ENCODE data around the gene OR2S2.
A peak's percentile ranks its signal among the peaks of the same experiment; 100 is the strongest.
"Not testable (repeated sequence)": the region's sequence is repeated elsewhere in the genome, so short reads cannot be mapped to it uniquely, and the experiment has no call there.

Gene OR2S2

GRCh38 chr9:35945341-35946018 lies 12.5 kb downstream of the OR2S2 start:
- no peaks in the 10 kb centered on the region for H3K9me3 Mint-ChIP-seq
- H3K27ac Mint-ChIP-seq = no peak overlapping the region
- peaks cover 52% of the 10 kb centered on the region for H3K27me3 Mint-ChIP-seq
- no peak for ATAC-seq
- peaks cover 6% of the 10 kb centered on the region for H3K4me1 Mint-ChIP-seq
- no peaks in the 10 kb centered on the region for H3K36me3 Mint-ChIP-seq
- H3K4me3 Mint-ChIP-seq = no peak overlapping the region

- ATAC-seq = no peak
- peaks cover 6% of the 10 kb centered on the region for H3K4me1 Mint-ChIP-seq
- H3K27ac Mint-ChIP-seq = no peak overlapping the region
- H3K36me3 Mint-ChIP-seq = no peaks in the 10 kb centered on the region
- peaks cover 48% of the 10 kb centered on the region for H3K27me3 Mint-ChIP-seq
- H3K9me3 Mint-ChIP-seq = no peaks in the 10 kb centered on the region
- H3K4me3 Mint-ChIP-seq = no peak overlapping the region
Observed at GRCh38 chr9:35944841-35945240, 13.1 kb downstream of the OR2S2 start.

- Mint-ChIP-seq H3K27ac (no peak overlapping the region), H3K4me1 (peaks cover 6% of the 10 kb centered on the region)
Observed at GRCh38 chr9:35944173-35944572, 13.8 kb downstream of the OR2S2 start.

GRCh38 chr9:35942286-35942685 lies 15.7 kb downstream of the OR2S2 start:
- no peaks in the 10 kb centered on the region for H3K36me3 Mint-ChIP-seq
- H3K9me3 Mint-ChIP-seq = no peaks in the 10 kb centered on the region
- H3K4me1 Mint-ChIP-seq = peaks cover 9% of the 10 kb centered on the region
- no peak for ATAC-seq
- H3K4me3 Mint-ChIP-seq = no peak overlapping the region
- no peak overlapping the region for H3K27ac Mint-ChIP-seq
- H3K27me3 Mint-ChIP-seq = peaks cover 33% of the 10 kb centered on the region

More at GRCh38 chr9:35944173-35944572, 13.8 kb downstream of the OR2S2 start:
- Mint-ChIP-seq H3K9me3 (no peaks in the 10 kb centered on the region), H3K27me3 (peaks cover 41% of the 10 kb centered on the region), H3K4me3 (no peak overlapping the region), H3K36me3 (no peaks in the 10 kb centered on the region)
- ATAC-seq = no peak

GRCh38 chr9:35940458-35941407 lies 17.2 kb downstream of the OR2S2 start:
- no peaks in the 10 kb centered on the region for H3K36me3 Mint-ChIP-seq
- no peak for ATAC-seq
- H3K4me1 Mint-ChIP-seq = peaks cover 12% of the 10 kb centered on the region
- H3K27me3 Mint-ChIP-seq = peaks cover 30% of the 10 kb centered on the region
- peaks cover 3% of the 10 kb centered on the region for H3K9me3 Mint-ChIP-seq
- H3K27ac Mint-ChIP-seq = no peak overlapping the region
- H3K4me3 Mint-ChIP-seq = no peak overlapping the region

- no peaks in the 10 kb centered on the region for H3K36me3 Mint-ChIP-seq
- no peak overlapping the region for H3K27ac Mint-ChIP-seq
- no peak overlapping the region for H3K4me3 Mint-ChIP-seq
- H3K4me1 Mint-ChIP-seq = peaks cover 8% of the 10 kb centered on the region
- H3K9me3 Mint-ChIP-seq = peaks cover 3% of the 10 kb centered on the region
- H3K27me3 Mint-ChIP-seq = peaks cover 21% of the 10 kb centered on the region
- no peak for ATAC-seq
Observed at GRCh38 chr9:35939679-35940250, 18.2 kb downstream of the OR2S2 start.

GRCh38 chr9:35938474-35939356 lies 19.2 kb downstream of the OR2S2 start:
- Mint-ChIP-seq H3K9me3 (peaks cover 3% of the 10 kb centered on the region), H3K4me3 (no peak overlapping the region), H3K27ac (no peak overlapping the region), H3K27me3 (peaks cover 16% of the 10 kb centered on the region), H3K4me1 (peaks cover 8% of the 10 kb centered on the region), H3K36me3 (no peaks in the 10 kb centered on the region)
- no peak for ATAC-seq

GRCh38 chr9:35937227-35937626 lies 20.7 kb downstream of the OR2S2 start:
- H3K27ac Mint-ChIP-seq = no peak overlapping the region
- peaks cover 8% of the 10 kb centered on the region for H3K4me1 Mint-ChIP-seq
- no peak overlapping the region for H3K4me3 Mint-ChIP-seq
- ATAC-seq = peak; percentile 67
- peaks cover 3% of the 10 kb centered on the region for H3K9me3 Mint-ChIP-seq
- H3K36me3 Mint-ChIP-seq = no peaks in the 10 kb centered on the region
- peaks cover 10% of the 10 kb centered on the region for H3K27me3 Mint-ChIP-seq

GRCh38 chr9:35935755-35936509 lies 22.0 kb downstream of the OR2S2 start:
- Mint-ChIP-seq H3K27me3 (peaks cover 10% of the 10 kb centered on the region), H3K9me3 (peaks cover 3% of the 10 kb centered on the region), H3K27ac (no peak overlapping the region), H3K4me3 (no peak overlapping the region), H3K36me3 (no peaks in the 10 kb centered on the region), H3K4me1 (peaks cover 8% of the 10 kb centered on the region)
- ATAC-seq = no peak

GRCh38 chr9:35935261-35935660 lies 22.7 kb downstream of the OR2S2 start:
- H3K4me3 Mint-ChIP-seq = no peak overlapping the region
- H3K27me3 Mint-ChIP-seq = peaks cover 10% of the 10 kb centered on the region
- H3K4me1 Mint-ChIP-seq = peaks cover 8% of the 10 kb centered on the region
- no peak for ATAC-seq
- peaks cover 3% of the 10 kb centered on the region for H3K9me3 Mint-ChIP-seq
- no peak overlapping the region for H3K27ac Mint-ChIP-seq
- no peaks in the 10 kb centered on the region for H3K36me3 Mint-ChIP-seq

GRCh38 chr9:35934069-35934468 lies 23.9 kb downstream of the OR2S2 start:
- not testable (repeated sequence) for H3K4me1 Mint-ChIP-seq, ATAC-seq, H3K27me3 Mint-ChIP-seq, H3K36me3 Mint-ChIP-seq, H3K9me3 Mint-ChIP-seq, H3K4me3 Mint-ChIP-seq, H3K27ac Mint-ChIP-seq

GRCh38 chr9:35933550-35934067 lies 24.3 kb downstream of the OR2S2 start:
- no peak for ATAC-seq
- peaks cover 8% of the 10 kb centered on the region for H3K4me1 Mint-ChIP-seq
- H3K9me3 Mint-ChIP-seq = peaks cover 3% of the 10 kb centered on the region
- H3K27ac Mint-ChIP-seq = no peak overlapping the region
- peaks cover 10% of the 10 kb centered on the region for H3K27me3 Mint-ChIP-seq
- H3K4me3 Mint-ChIP-seq = no peak overlapping the region
- no peaks in the 10 kb centered on the region for H3K36me3 Mint-ChIP-seq

- H3K27me3 Mint-ChIP-seq = peaks cover 13% of the 10 kb centered on the region
- peaks cover 8% of the 10 kb centered on the region for H3K4me1 Mint-ChIP-seq
- H3K4me3 Mint-ChIP-seq = no peak overlapping the region
- ATAC-seq = no peak
- H3K27ac Mint-ChIP-seq = no peak overlapping the region
- no peaks in the 10 kb centered on the region for H3K36me3 Mint-ChIP-seq
- peaks cover 3% of the 10 kb centered on the region for H3K9me3 Mint-ChIP-seq
Observed at GRCh38 chr9:35932735-35933134, 25.2 kb downstream of the OR2S2 start.

GRCh38 chr9:35930989-35931388 lies 27.0 kb downstream of the OR2S2 start:
- ATAC-seq = no peak
- Mint-ChIP-seq H3K27me3 (peaks cover 30% of the 10 kb centered on the region), H3K36me3 (no peaks in the 10 kb centered on the region), H3K4me3 (no peak overlapping the region), H3K27ac (no peak overlapping the region), H3K9me3 (no peaks in the 10 kb centered on the region), H3K4me1 (no peaks in the 10 kb centered on the region)

Measured in stimulated activated memory B cell treated with anti-CD40 and anti-IgM and Interleukin-4, amounts not matched to agents 10 μg/mL and 1 μg/mL and 100 μg/mL, for 72 hours (primary cell).